Measurements from ENCODE around the gene SLC1A1. TPM values are rescaled to one million over a fixed set of nuclear protein-coding genes. Genes with fewer than 3 reads are reported as not detected.

Gene SLC1A1
- total and polyA plus RNA-seq, 4 donors: 5.1 to 13.8 (median 5.4) TPM

DNA sequence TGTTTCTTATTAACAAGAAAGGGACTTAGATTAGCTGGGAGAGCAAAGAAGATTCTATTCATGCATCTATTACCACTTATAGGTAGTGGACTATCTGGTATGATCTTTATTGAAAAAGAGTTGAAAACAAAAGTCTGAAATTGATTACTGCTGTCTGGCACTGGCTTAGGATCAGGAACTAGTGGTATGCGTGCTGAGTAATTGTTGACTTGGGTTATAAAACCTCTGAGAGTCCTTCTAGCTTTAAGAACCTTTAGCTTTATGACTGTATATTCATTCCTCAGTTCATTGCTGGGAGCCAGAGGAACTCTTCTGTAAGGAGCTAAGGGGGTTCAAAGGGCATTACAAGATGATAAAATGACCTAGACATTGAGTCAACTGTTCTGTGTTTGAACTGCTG, 7.6 kb downstream of the SLC1A1 start:
- WGBS, 2 donors: 45 to 82% methylated on average over 1 of the region's 1 CpG
- no peaks in the 10 kb centered on the region for H3K36me3 ChIP-seq (ENCODE audit: control insufficient read depth in 4 of 4, insufficient read depth in 4 of 4, low read length in 4 of 4)
- no peak for TF ChIP-seq CTCF (IDR thresholded peaks at IDR 0.05; ENCODE audit: control extremely low read depth, extremely low read depth)
- ATAC-seq (ENCODE audit: insufficient read depth, low FRiP score) (no peak), DNase-seq (no peak)
- no peaks in the 10 kb centered on the region for H3K9me3 ChIP-seq (ENCODE audit: control insufficient read depth in 4 of 4, insufficient read depth in 3 of 4, low read length in 3 of 4)
- H3K27ac ChIP-seq (ENCODE audit: low read depth in 1 of 2, low read length in 1 of 2): no peak overlapping the region
- H3K9ac ChIP-seq (ENCODE audit: insufficient read depth in 1 of 2, low read length in 2 of 2): no peak overlapping the region
- no peak overlapping the region for H3K4me3 ChIP-seq
- H3K4me1 ChIP-seq (ENCODE audit: control insufficient read depth in 5 of 5, insufficient read depth in 5 of 5, low read length in 5 of 5): no peaks in the 10 kb centered on the region
- H3K27me3 ChIP-seq (ENCODE audit: control insufficient read depth in 3 of 3, insufficient read depth in 3 of 3, low read length in 2 of 3): no peaks in the 10 kb centered on the region

DNA sequence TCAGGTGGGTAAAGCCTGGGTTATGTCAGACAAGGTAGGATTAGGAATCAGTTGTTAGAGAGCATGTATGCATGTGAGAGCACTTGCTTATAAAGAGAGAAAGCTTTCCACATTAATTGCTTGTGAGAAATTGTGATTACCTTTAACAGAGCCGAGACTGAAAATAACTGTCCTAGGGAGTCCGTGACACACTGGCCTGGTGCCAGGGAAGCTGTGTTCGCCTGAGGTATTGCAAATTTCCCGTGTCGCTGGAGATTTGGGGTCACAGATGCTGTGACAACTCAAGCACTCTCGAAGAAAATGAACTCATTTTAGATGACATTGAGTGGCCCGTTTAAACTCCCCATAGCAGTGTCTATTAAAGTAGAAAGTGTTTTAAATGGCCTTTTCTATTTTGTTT, 9.6 kb downstream of the SLC1A1 start:
- Histone ChIP-seq H3K27ac (ENCODE audit: low read depth in 1 of 2, low read length in 1 of 2) (no peak overlapping the region), H3K9me3 (ENCODE audit: control insufficient read depth in 4 of 4, insufficient read depth in 3 of 4, low read length in 3 of 4) (no peaks in the 10 kb centered on the region), H3K4me3 (no peak overlapping the region), H3K9ac (ENCODE audit: insufficient read depth in 1 of 2, low read length in 2 of 2) (no peak overlapping the region), H3K4me1 (ENCODE audit: control insufficient read depth in 5 of 5, insufficient read depth in 5 of 5, low read length in 5 of 5) (no peaks in the 10 kb centered on the region), H3K27me3 (ENCODE audit: control insufficient read depth in 3 of 3, insufficient read depth in 3 of 3, low read length in 2 of 3) (no peaks in the 10 kb centered on the region), H3K36me3 (ENCODE audit: control insufficient read depth in 4 of 4, insufficient read depth in 4 of 4, low read length in 4 of 4) (no peaks in the 10 kb centered on the region)
- ATAC-seq (ENCODE audit: insufficient read depth, low FRiP score) (no peak), DNase-seq (no peak)
- 50 to 74% methylated on average over 7 of the region's 7 CpGs for WGBS, 2 donors
- TF ChIP-seq CTCF (IDR thresholded peaks at IDR 0.05; ENCODE audit: control extremely low read depth, extremely low read depth): no peak

DNA sequence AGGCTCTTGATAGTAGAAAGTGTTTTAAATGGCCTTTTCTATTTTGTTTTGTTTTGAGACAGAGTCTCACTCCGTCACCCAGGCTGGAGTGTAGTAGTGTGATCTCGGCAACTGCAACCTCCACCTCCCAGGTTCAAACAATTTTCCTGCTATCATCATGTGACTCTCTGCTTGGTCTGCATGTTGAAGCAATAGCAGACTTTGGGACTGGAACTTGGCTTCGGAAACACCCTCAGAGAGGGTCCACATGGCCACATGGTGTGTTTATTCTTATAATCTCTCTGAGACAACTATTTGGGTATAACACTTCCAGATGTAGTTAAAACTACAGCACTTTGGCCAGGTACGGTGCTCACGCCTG, 10.9 kb downstream of the SLC1A1 start:
- no peak overlapping the region for H3K4me3 ChIP-seq
- H3K27ac ChIP-seq (ENCODE audit: low read depth in 1 of 2, low read length in 1 of 2): no peak overlapping the region
- H3K4me1 ChIP-seq (ENCODE audit: control insufficient read depth in 5 of 5, insufficient read depth in 5 of 5, low read length in 5 of 5): no peaks in the 10 kb centered on the region
- DNase-seq (no peak), ATAC-seq (ENCODE audit: insufficient read depth, low FRiP score) (no peak)
- TF ChIP-seq CTCF (IDR thresholded peaks at IDR 0.05; ENCODE audit: control extremely low read depth, extremely low read depth): no peak
- H3K36me3 ChIP-seq (ENCODE audit: control insufficient read depth in 4 of 4, insufficient read depth in 4 of 4, low read length in 4 of 4): no peaks in the 10 kb centered on the region
- no peaks in the 10 kb centered on the region for H3K27me3 ChIP-seq (ENCODE audit: control insufficient read depth in 3 of 3, insufficient read depth in 3 of 3, low read length in 2 of 3)
- no peaks in the 10 kb centered on the region for H3K9me3 ChIP-seq (ENCODE audit: control insufficient read depth in 4 of 4, insufficient read depth in 3 of 4, low read length in 3 of 4)
- no peak overlapping the region for H3K9ac ChIP-seq (ENCODE audit: insufficient read depth in 1 of 2, low read length in 2 of 2)
- whole genome bisulfite sequencing, 2 donors: 96% methylated on average over 5 of the region's 5 CpGs

GRCh38 chr9:4502444-4502843, 12.2 kb downstream of the SLC1A1 start:
- DNase-seq (no peak), ATAC-seq (ENCODE audit: insufficient read depth, low FRiP score) (no peak)
- no peak overlapping the region for H3K9ac ChIP-seq (ENCODE audit: insufficient read depth in 1 of 2, low read length in 2 of 2)
- no peaks in the 10 kb centered on the region for H3K27me3 ChIP-seq (ENCODE audit: control insufficient read depth in 3 of 3, insufficient read depth in 3 of 3, low read length in 2 of 3)
- no peaks in the 10 kb centered on the region for H3K36me3 ChIP-seq (ENCODE audit: control insufficient read depth in 4 of 4, insufficient read depth in 4 of 4, low read length in 4 of 4)
- H3K4me1 ChIP-seq (ENCODE audit: control insufficient read depth in 5 of 5, insufficient read depth in 5 of 5, low read length in 5 of 5): no peaks in the 10 kb centered on the region
- 49 to 81% methylated on average over 1 of the region's 1 CpG for WGBS, 2 donors
- no peak overlapping the region for H3K4me3 ChIP-seq
- H3K27ac ChIP-seq (ENCODE audit: low read depth in 1 of 2, low read length in 1 of 2): no peak overlapping the region
- H3K9me3 ChIP-seq (ENCODE audit: control insufficient read depth in 4 of 4, insufficient read depth in 3 of 4, low read length in 3 of 4): no peaks in the 10 kb centered on the region
- TF ChIP-seq CTCF (IDR thresholded peaks at IDR 0.05; ENCODE audit: control extremely low read depth, extremely low read depth): no peak
